B cell (primary cell): ENCODE data around the gene HABP2. TPM values are rescaled to one million over a fixed set of nuclear protein-coding genes. Genes with fewer than 3 reads are reported as not detected.

Experiments
- ATAC-seq: fragments of 200-7000 bp; cut with Tn5 transposase; one replicate; pipeline ENCODE4 v1.10.0; 2021; ENCODE audit warnings: low read depth, mild to moderate bottlenecking, moderate number of reproducible peaks, moderate library complexity
- CTCF ChIA-PET: fragments of 350-600 bp; sonication (Branson Sonifier 250); formaldehyde crosslinking; loops from one replicate; lab custom pipeline; 2021; ENCODE audit warnings: antibody characterized with exemption, inconsistent platforms; lab: Charles Lee
- POLR2A ChIA-PET: fragments of 350-600 bp; sonication (Branson Sonifier 250); formaldehyde crosslinking; loops from one replicate; lab custom pipeline; 2021; ENCODE audit warnings: antibody characterized with exemption; lab: Charles Lee
- DNase-seq: peaks from one replicate; pipeline ENCODE4 v3.0.0; 2013
- H2AFZ ChIP-seq: 2 replicates; pipeline ENCODE4 v1.6.1; 2012; ENCODE audit warnings: mild to moderate bottlenecking, low read depth, low read length; ENCODE audit not compliant: insufficient read depth, poor library complexity, severe bottlenecking
- H3K27ac ChIP-seq, 2 donors: 1 replicate in 1 of 2; 2 replicates in 1 of 2; pipeline ENCODE4 v1.5.1; 2012 to 2013; ENCODE audit warnings: low read length in 2 of 2, mild to moderate bottlenecking in 2 of 2, moderate library complexity in 1 of 2
- H3K27me3 ChIP-seq, 4 experiments: fragments of 200-600 bp in 1 of 4; sonication (generic) in 1 of 4; replicated peaks in 1 of 4; 1 replicate in 2 of 4; 2 replicates in 2 of 4; pipeline versions ENCODE4 v1.6.1 to v1.7.0; 2013 to 2016; ENCODE audit warnings: low read length in 3 of 4, mild to moderate bottlenecking in 2 of 4, mixed read lengths in 1 of 4, moderate library complexity in 1 of 4; ENCODE audit not compliant: insufficient read depth in 4 of 4, control insufficient read depth in 3 of 4; ENCODE audit errors: control extremely low read depth in 1 of 4
- H3K36me3 ChIP-seq, 2 experiments: replicated peaks in 1 of 2; 1 replicate in 1 of 2; 2 replicates in 1 of 2; pipeline versions ENCODE4 v1.6.1 to v1.7.1; 2013; ENCODE audit warnings: low read length in 1 of 2; ENCODE audit not compliant: insufficient read depth in 2 of 2, control insufficient read depth in 1 of 2; ENCODE audit errors: control extremely low read depth in 1 of 2, extremely low read depth in 1 of 2
- H3K4me1 ChIP-seq, 2 donors: fragments of 200-600 bp in 1 of 2; sonication (generic) in 1 of 2; 1 replicate in 1 of 2; 2 replicates in 1 of 2; pipeline versions ENCODE4 v1.5.1 to v1.6.1; 2013 to 2017; ENCODE audit warnings: low read length in 2 of 2; ENCODE audit not compliant: control insufficient read depth in 2 of 2, insufficient read depth in 2 of 2
- H3K4me2 ChIP-seq: replicated peaks from 2 replicates; pipeline ENCODE3; 2012; ENCODE audit warnings: mild to moderate bottlenecking, low read depth, low read length; ENCODE audit not compliant: poor library complexity, severe bottlenecking
- H3K4me3 ChIP-seq, 5 experiments: fragments of 200-600 bp in 1 of 5; sonication (generic) in 1 of 5; 1 replicate in 3 of 5; 2 replicates in 2 of 5; pipeline versions ENCODE4 v1.5.1 to v1.7.0; 2011 to 2016; ENCODE audit warnings: low read length in 4 of 5, mild to moderate bottlenecking in 4 of 5, low read depth in 2 of 5, control low read depth in 1 of 5, moderate library complexity in 1 of 5; ENCODE audit not compliant: insufficient read depth in 1 of 5; ENCODE audit errors: control extremely low read depth in 1 of 5, extremely low read depth in 1 of 5
- H3K79me2 ChIP-seq: fragments of 200-600 bp; sonication (generic); one replicate; pipeline ENCODE4 v1.6.0; 2016; ENCODE audit warnings: low read length; ENCODE audit not compliant: control insufficient read depth, insufficient read depth
- H3K9ac ChIP-seq: fragments of 200-600 bp; sonication (generic); 2 replicates; pipeline ENCODE4 v1.6.1; 2017; ENCODE audit warnings: mild to moderate bottlenecking, low read length, moderate library complexity
- H3K9me3 ChIP-seq, 3 donors: one replicate each; pipeline versions ENCODE4 v1.6.1 to v1.7.1; 2013; ENCODE audit warnings: low read length in 2 of 3; ENCODE audit not compliant: control insufficient read depth in 2 of 3, insufficient read depth in 1 of 3; ENCODE audit errors: control extremely low read depth in 1 of 3
- H4K20me1 ChIP-seq: 2 replicates; pipeline ENCODE4 v1.6.0; 2012; ENCODE audit warnings: mild to moderate bottlenecking, low read length; ENCODE audit not compliant: insufficient read depth, control insufficient read depth, poor library complexity, severe bottlenecking
- H3K27ac Mint-ChIP-seq: one replicate; pipeline ENCODE4 v1.8.0; 2021; ENCODE audit warnings: mixed read lengths
- H3K27me3 Mint-ChIP-seq: one replicate; pipeline ENCODE4 v1.8.0; 2021; ENCODE audit warnings: mixed read lengths
- H3K4me1 Mint-ChIP-seq: one replicate; pipeline ENCODE4 v1.8.0; 2021; ENCODE audit warnings: mixed read lengths
- H3K4me3 Mint-ChIP-seq: one replicate; pipeline ENCODE4 v1.8.0; 2021; ENCODE audit warnings: mixed read lengths
- H3K9me3 Mint-ChIP-seq: one replicate; pipeline ENCODE4 v1.8.0; 2022; ENCODE audit warnings: mixed read lengths; ENCODE audit not compliant: insufficient read depth
- CTCF ChIP-seq: fragments of 200-600 bp; IDR thresholded peaks from one replicate; pipeline ENCODE4 v1.8.0; 2022; ENCODE audit warnings: antibody characterized with exemption, mild to moderate bottlenecking
- EZH2 ChIP-seq: IDR thresholded peaks from 2 replicates; pipeline ENCODE4 v1.6.1; 2012; ENCODE audit warnings: borderline replicate concordance, low read depth, mild to moderate bottlenecking, moderate library complexity, low read length; ENCODE audit not compliant: insufficient read depth, poor library complexity, severe bottlenecking
- WGBS: methylation state at CpG from one replicate; pipeline ENCODE4 v1.1.5; 2013; ENCODE audit warnings: missing lambda C conversion rate; ENCODE audit not compliant: insufficient coverage; 5-methylcytosine and 5-hydroxymethylcytosine counted together
- intact Hi-C: fragments of 100-400 bp; cut with micrococcal nuclease; formaldehyde crosslinking; loops from one replicate; pipeline ENCODE4 v1.10.0; 2022
- polyA plus RNA-seq: library from polyadenylated mRNA; depleted of rRNA; stranded (reverse); fragments of >200 nt; gene quantifications from 2 replicates; pipeline ENCODE4 v1.2.3, GENCODE V29; 2012
- total RNA-seq, 2 donors: library from RNA; stranded (reverse); fragments of 120-200 nt in 1 of 2; gene quantifications; 1 replicate in 1 of 2; 2 replicates in 1 of 2; pipeline versions ENCODE4 v1.2.3 to v1.2.4, GENCODE V29; 2013 to 2022

HABP2 gene
- total and polyA plus RNA-seq, 2 donors (not counting 1 experiment from before 2014, with no cell fraction given), result not detected

DNA sequence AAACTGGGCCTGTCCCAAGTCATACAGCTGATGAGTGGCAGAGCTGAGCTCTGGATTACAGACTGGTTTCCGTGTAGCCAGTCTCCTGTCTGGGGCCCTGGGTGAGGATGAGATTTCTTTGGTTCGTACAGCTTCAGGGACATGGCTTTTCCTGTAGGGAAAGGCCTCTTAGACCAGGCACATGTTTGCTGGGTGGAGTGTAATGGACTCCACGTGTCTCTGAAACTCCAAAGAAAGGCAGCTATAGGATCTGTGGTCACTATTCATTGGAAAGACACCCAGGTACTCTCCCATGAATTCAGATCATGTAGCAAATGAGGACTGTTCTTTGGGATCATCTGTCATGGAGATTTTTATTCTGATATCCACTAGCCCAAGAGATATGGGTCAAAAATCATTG lies 2.4 kb downstream of the HABP2 start:
- Mint-ChIP-seq H3K27me3 (peaks cover 34% of the 10 kb centered on the region), H3K4me1 (no peaks in the 10 kb centered on the region), H3K4me3 (no peak overlapping the region), H3K27ac (no peak overlapping the region), H3K9me3 (no peaks in the 10 kb centered on the region)
- H3K9ac ChIP-seq, result no peak overlapping the region
- no peaks in the 10 kb centered on the region for H3K9me3 ChIP-seq
- intact Hi-C loops, result no loop called here
- H3K79me2 ChIP-seq, result no peaks in the 10 kb centered on the region
- TF ChIP-seq EZH2 (no peak), CTCF (no peak)
- H3K4me3 ChIP-seq, result no peak overlapping the region
- ChIA-PET CTCF (interaction anchor here (1.2 to 3.0 kb wide), 2 partner anchors 8 to 15 kb away, joined by 3 to 12 read pairs; no protein-coding TSS in a partner anchor), POLR2A (no interaction called here)
- no peaks in the 10 kb centered on the region for H3K36me3 ChIP-seq
- H3K27me3 ChIP-seq, result peaks cover 0 to 6% (median 3%) of the 10 kb centered on the region in 4 experiments
- no peak overlapping the region for H3K4me2 ChIP-seq
- DNase-seq (no peak), ATAC-seq (no peak)
- H3K4me1 ChIP-seq, result no peaks in the 10 kb centered on the region
- 77% methylated on average over 3 of the region's 3 CpGs for WGBS
- H3K27ac ChIP-seq, result no peak overlapping the region
- H4K20me1 ChIP-seq, result no peaks in the 10 kb centered on the region
- H2AFZ ChIP-seq, result no peak overlapping the region

DNA sequence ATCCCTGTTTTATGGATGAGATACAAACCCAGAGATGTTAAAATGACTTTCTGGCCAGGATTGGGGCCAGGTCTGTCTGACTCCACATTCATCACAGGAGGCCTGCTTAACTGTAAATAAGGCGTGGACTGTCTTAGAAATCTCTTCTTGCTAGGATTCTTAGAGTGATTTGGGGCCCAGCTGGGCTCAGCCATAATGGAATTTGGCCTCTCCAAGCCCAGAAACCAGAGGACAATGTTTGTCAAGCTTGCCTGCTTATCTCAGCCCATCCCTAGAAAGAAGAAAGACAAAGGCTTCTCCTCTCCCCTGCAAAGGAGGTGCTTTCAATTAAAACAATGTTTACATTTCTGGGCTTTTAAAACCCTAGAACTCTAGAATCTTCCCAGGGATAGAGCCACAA lies 2.9 kb downstream of the HABP2 start:
- Histone ChIP-seq H4K20me1 (no peaks in the 10 kb centered on the region), H3K79me2 (no peaks in the 10 kb centered on the region), H3K27me3 (peaks cover 0 to 6% (median 3%) of the 10 kb centered on the region in 4 experiments), H3K9ac (no peak overlapping the region), H2AFZ (no peak overlapping the region), H3K9me3 (no peaks in the 10 kb centered on the region), H3K27ac (no peak overlapping the region), H3K4me1 (no peaks in the 10 kb centered on the region), H3K4me2 (no peak overlapping the region), H3K4me3 (no peak overlapping the region), H3K36me3 (no peaks in the 10 kb centered on the region)
- peaks cover 31% of the 10 kb centered on the region for H3K27me3 Mint-ChIP-seq
- ATAC-seq (no peak), DNase-seq (no peak)
- H3K9me3 Mint-ChIP-seq, result no peaks in the 10 kb centered on the region
- intact Hi-C loops, result no loop called here
- WGBS, result 80% methylated on average over 1 of the region's 1 CpG
- no peak overlapping the region for H3K27ac Mint-ChIP-seq
- H3K4me1 Mint-ChIP-seq, result no peaks in the 10 kb centered on the region
- no peak overlapping the region for H3K4me3 Mint-ChIP-seq
- no peak for TF ChIP-seq CTCF
- TF ChIP-seq EZH2, result no peak
- CTCF ChIA-PET, result interaction anchor here (3.0 kb wide), 1 partner anchor 7 kb away, joined by 12 read pairs; no protein-coding TSS in a partner anchor
- POLR2A ChIA-PET, result no interaction called here
